ENCODE results near the gene TESMIN. TPM values are rescaled to one million over a fixed set of nuclear protein-coding genes. Genes with fewer than 3 reads are reported as not detected.

Gene TESMIN
- total RNA-seq, 1 experiment from 2014 or later: 8.9 TPM

- in situ Hi-C loops (cut with HindIII; ENCODE audit: low pct_unique_long_range_greater_than_20kb, low sequenced_read_pairs): no loop called here
- DNase-seq (ENCODE audit: low read depth): no peak
Measured at GRCh38 chr11:68724293-68724692, 27.0 kb downstream of the TESMIN start.

- in situ Hi-C loops (cut with HindIII; ENCODE audit: low pct_unique_long_range_greater_than_20kb, low sequenced_read_pairs): no loop called here
Measured at GRCh38 chr11:68722143-68722542, 29.2 kb downstream of the TESMIN start.

GRCh38 chr11:68721075-68721474 lies 30.2 kb downstream of the TESMIN start:
- in situ Hi-C loops (cut with HindIII; ENCODE audit: low pct_unique_long_range_greater_than_20kb, low sequenced_read_pairs): no loop called here
- no peak for DNase-seq (ENCODE audit: low read depth)

More at GRCh38 chr11:68722143-68722542, 29.2 kb downstream of the TESMIN start:
- DNase-seq (ENCODE audit: low read depth): no peak

- in situ Hi-C loops (cut with HindIII; ENCODE audit: low pct_unique_long_range_greater_than_20kb, low sequenced_read_pairs): no loop called here
- DNase-seq (ENCODE audit: low read depth): no peak
Measured at GRCh38 chr11:68715456-68716122, 35.7 kb downstream of the TESMIN start.

GRCh38 chr11:68714060-68714856 lies 37.1 kb downstream of the TESMIN start:
- DNase-seq (ENCODE audit: low read depth): no peak
- in situ Hi-C loops (cut with HindIII; ENCODE audit: low pct_unique_long_range_greater_than_20kb, low sequenced_read_pairs): no loop called here

- DNase-seq (ENCODE audit: low read depth): no peak
- in situ Hi-C loops (cut with HindIII; ENCODE audit: low pct_unique_long_range_greater_than_20kb, low sequenced_read_pairs): no loop called here
Measured at GRCh38 chr11:68711114-68711513, 40.2 kb downstream of the TESMIN start.

GRCh38 chr11:68710409-68710808 lies 40.9 kb downstream of the TESMIN start:
- in situ Hi-C loops (cut with HindIII; ENCODE audit: low pct_unique_long_range_greater_than_20kb, low sequenced_read_pairs): no loop called here
- no peak for DNase-seq (ENCODE audit: low read depth)

- in situ Hi-C loops (cut with HindIII; ENCODE audit: low pct_unique_long_range_greater_than_20kb, low sequenced_read_pairs): no loop called here
- no peak for DNase-seq (ENCODE audit: low read depth)
Measured at GRCh38 chr11:68709062-68709461, 42.3 kb downstream of the TESMIN start.

- in situ Hi-C loops (cut with HindIII; ENCODE audit: low pct_unique_long_range_greater_than_20kb, low sequenced_read_pairs): no loop called here
Measured at GRCh38 chr11:68707527-68707926, 43.8 kb downstream of the TESMIN start.

GRCh38 chr11:68704887-68705286 lies 46.4 kb downstream of the TESMIN start:
- no peak for DNase-seq (ENCODE audit: low read depth)
- in situ Hi-C loops (cut with HindIII; ENCODE audit: low pct_unique_long_range_greater_than_20kb, low sequenced_read_pairs): no loop called here

More at GRCh38 chr11:68707527-68707926, 43.8 kb downstream of the TESMIN start:
- no peak for DNase-seq (ENCODE audit: low read depth)

- in situ Hi-C loops (cut with HindIII; ENCODE audit: low pct_unique_long_range_greater_than_20kb, low sequenced_read_pairs): loop anchor here (10.0 kb wide), 1 partner anchor 54 kb away; no protein-coding TSS in a partner anchor
- DNase-seq (ENCODE audit: low read depth): no peak
Measured at GRCh38 chr11:68698993-68699392, 52.3 kb downstream of the TESMIN start.

- in situ Hi-C loops (cut with HindIII; ENCODE audit: low pct_unique_long_range_greater_than_20kb, low sequenced_read_pairs): loop anchor here (10.0 kb wide), 1 partner anchor 51 kb away; no protein-coding TSS in a partner anchor
- no peak for DNase-seq (ENCODE audit: low read depth)
Measured at GRCh38 chr11:68695531-68695930, 55.8 kb downstream of the TESMIN start.

GRCh38 chr11:68694431-68695297 lies 56.7 kb downstream of the TESMIN start:
- DNase-seq (ENCODE audit: low read depth): no peak
- in situ Hi-C loops (cut with HindIII; ENCODE audit: low pct_unique_long_range_greater_than_20kb, low sequenced_read_pairs): loop anchor here (10.0 kb wide), 1 partner anchor 50 kb away; no protein-coding TSS in a partner anchor

GRCh38 chr11:68693484-68693882 lies 57.8 kb downstream of the TESMIN start:
- DNase-seq (ENCODE audit: low read depth): no peak
- in situ Hi-C loops (cut with HindIII; ENCODE audit: low pct_unique_long_range_greater_than_20kb, low sequenced_read_pairs): loop anchor here (10.0 kb wide), 1 partner anchor 49 kb away; no protein-coding TSS in a partner anchor

GRCh38 chr11:68692871-68693483 lies 58.3 kb downstream of the TESMIN start:
- in situ Hi-C loops (cut with HindIII; ENCODE audit: low pct_unique_long_range_greater_than_20kb, low sequenced_read_pairs): loop anchor here (10.0 kb wide), 1 partner anchor 48 kb away; no protein-coding TSS in a partner anchor
- DNase-seq (ENCODE audit: low read depth): no peak

GRCh38 chr11:68692115-68692514 lies 59.2 kb downstream of the TESMIN start:
- in situ Hi-C loops (cut with HindIII; ENCODE audit: low pct_unique_long_range_greater_than_20kb, low sequenced_read_pairs): loop anchor here (10.0 kb wide), 1 partner anchor 47 kb away; no protein-coding TSS in a partner anchor
- DNase-seq (ENCODE audit: low read depth): no peak

- in situ Hi-C loops (cut with HindIII; ENCODE audit: low pct_unique_long_range_greater_than_20kb, low sequenced_read_pairs): loop anchor here (10.0 kb wide), 1 partner anchor 47 kb away; no protein-coding TSS in a partner anchor
- no peak for DNase-seq (ENCODE audit: low read depth)
Measured at GRCh38 chr11:68691402-68691784, 59.9 kb downstream of the TESMIN start.

Data from Caki2 (cell line).